DMS 273 (cell line): ENCODE results near the gene LDB3.

ENCODE experiments used
- DNase-seq: peaks from one replicate; lab custom pipeline; 2025; ENCODE audit not compliant: unreplicated experiment; lab: John Stamatoyannopoulos, UW

The LDB3 gene

GRCh38 chr10:86650151-86650550 lies 18.2 kb upstream of the LDB3 start:
- no peak for DNase-seq

- peak; percentile 11 for DNase-seq
These were observed 17.3 kb upstream of the LDB3 start for GRCh38 chr10:86651021-86651471.

- DNase-seq: peak; percentile 12
These were observed 16.5 kb upstream of the LDB3 start for GRCh38 chr10:86651631-86652331.

GRCh38 chr10:86652361-86653202 lies 15.7 kb upstream of the LDB3 start:
- peak; percentile 50 for DNase-seq

GRCh38 chr10:86653379-86653778 lies 14.9 kb upstream of the LDB3 start:
- DNase-seq: no peak

- no peak for DNase-seq
These were observed 14.3 kb upstream of the LDB3 start for GRCh38 chr10:86653987-86654386.

GRCh38 chr10:86654411-86655172 lies 13.7 kb upstream of the LDB3 start, which contains the start of gene OPN4:
TSS of gene OPN4 (plus strand) at chr10:86654547. CDS start at chr10:86654784, 237 bp downstream.
- DNase-seq: no peak

GRCh38 chr10:86655173-86655540 lies 13.2 kb upstream of the LDB3 start:
- no peak for DNase-seq

- DNase-seq: no peak
These were observed 12.7 kb upstream of the LDB3 start for GRCh38 chr10:86655596-86655995.

GRCh38 chr10:86657011-86657395 lies 11.3 kb upstream of the LDB3 start:
- DNase-seq: no peak

GRCh38 chr10:86657396-86658011 lies 10.8 kb upstream of the LDB3 start:
- no peak for DNase-seq

- DNase-seq: no peak
These were observed 10.0 kb upstream of the LDB3 start for GRCh38 chr10:86658261-86658741.

- no peak for DNase-seq
These were observed 9.6 kb upstream of the LDB3 start for GRCh38 chr10:86658751-86659150.

- no peak for DNase-seq
These were observed 9.1 kb upstream of the LDB3 start for GRCh38 chr10:86659161-86659691.

GRCh38 chr10:86659721-86660453 lies 8.4 kb upstream of the LDB3 start:
- DNase-seq: no peak

GRCh38 chr10:86661161-86662025 lies 6.9 kb upstream of the LDB3 start:
- DNase-seq: peak; percentile 61

- DNase-seq: no peak
These were observed 5.9 kb upstream of the LDB3 start for GRCh38 chr10:86662186-86663045.

- no peak for DNase-seq
These were observed 5.3 kb upstream of the LDB3 start for GRCh38 chr10:86663046-86663345.
